ENCODE measurements around the gene TAF3.
A peak's percentile ranks its signal among the peaks of the same experiment; 100 is the strongest.

TAF3 gene

GRCh38 chr10:8044331-8044907 lies 226.1 kb downstream of the TAF3 start:
- no peak overlapping the region for H3K27ac ChIP-seq
- TF ChIP-seq CTCF (IDR thresholded peaks at IDR 0.05): no peak
- peak overlapping the region; percentile 64 for H3K4me3 ChIP-seq
- no peak for DNase-seq (ENCODE audit: low spot score)

GRCh38 chr10:8044908-8045725 lies 226.8 kb downstream of the TAF3 start:
- TF ChIP-seq CTCF (IDR thresholded peaks at IDR 0.05): no peak
- Histone ChIP-seq H3K4me3 (peak overlapping the region; percentile 64), H3K27ac (no peak overlapping the region)
- DNase-seq (ENCODE audit: low spot score): no peak

GRCh38 chr10:8045726-8046494 lies 227.6 kb downstream of the TAF3 start:
- no peak for TF ChIP-seq CTCF (IDR thresholded peaks at IDR 0.05)
- DNase-seq (ENCODE audit: low spot score): no peak
- Histone ChIP-seq H3K27ac (no peak overlapping the region), H3K4me3 (no peak overlapping the region)

DNA sequence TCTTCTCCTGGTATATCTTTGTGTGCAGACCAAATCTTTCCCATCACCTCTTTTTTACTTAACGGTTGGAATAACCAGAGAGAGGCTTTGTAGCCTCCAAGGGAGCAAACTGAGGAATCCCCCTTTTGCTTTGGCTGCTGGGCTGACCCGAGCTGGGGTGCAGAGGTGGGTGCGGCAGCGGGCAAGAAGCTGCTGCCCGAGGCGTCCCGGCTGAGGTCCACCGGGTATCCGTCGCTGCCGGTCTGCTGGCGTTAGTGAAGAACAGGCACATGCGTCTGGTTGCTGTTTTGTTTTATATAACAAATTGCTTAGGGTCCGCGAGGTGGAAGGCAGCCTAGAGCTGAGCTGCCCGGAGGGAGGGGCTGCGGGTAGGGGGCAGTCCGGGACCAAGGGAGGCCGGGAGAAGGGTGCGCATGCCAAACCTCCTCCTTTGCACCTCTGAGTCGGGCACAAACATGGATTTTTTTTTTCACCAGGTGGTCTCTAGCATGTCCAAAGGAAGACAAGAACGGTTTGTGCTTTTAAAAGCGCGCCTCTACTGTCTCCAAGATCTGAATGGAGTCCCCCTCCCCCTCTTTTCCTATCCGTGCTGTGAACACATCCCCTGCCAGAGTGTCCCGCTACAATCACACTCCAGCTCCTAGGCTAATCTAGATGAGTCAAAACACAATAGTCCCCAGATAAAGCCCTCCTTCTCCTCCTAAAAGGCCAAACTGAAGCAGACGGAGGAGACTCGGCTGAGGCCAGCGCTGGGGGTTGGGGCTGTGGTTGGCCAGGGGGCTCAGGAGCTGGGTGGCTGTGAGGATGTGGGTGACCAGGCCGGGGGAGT lies 229.4 kb downstream of the TAF3 start:
- DNase-seq (ENCODE audit: low spot score): no peak
- Histone ChIP-seq H3K4me3 (no peak overlapping the region), H3K27ac (no peak overlapping the region)
- TF ChIP-seq CTCF (IDR thresholded peaks at IDR 0.05): no peak

DNA sequence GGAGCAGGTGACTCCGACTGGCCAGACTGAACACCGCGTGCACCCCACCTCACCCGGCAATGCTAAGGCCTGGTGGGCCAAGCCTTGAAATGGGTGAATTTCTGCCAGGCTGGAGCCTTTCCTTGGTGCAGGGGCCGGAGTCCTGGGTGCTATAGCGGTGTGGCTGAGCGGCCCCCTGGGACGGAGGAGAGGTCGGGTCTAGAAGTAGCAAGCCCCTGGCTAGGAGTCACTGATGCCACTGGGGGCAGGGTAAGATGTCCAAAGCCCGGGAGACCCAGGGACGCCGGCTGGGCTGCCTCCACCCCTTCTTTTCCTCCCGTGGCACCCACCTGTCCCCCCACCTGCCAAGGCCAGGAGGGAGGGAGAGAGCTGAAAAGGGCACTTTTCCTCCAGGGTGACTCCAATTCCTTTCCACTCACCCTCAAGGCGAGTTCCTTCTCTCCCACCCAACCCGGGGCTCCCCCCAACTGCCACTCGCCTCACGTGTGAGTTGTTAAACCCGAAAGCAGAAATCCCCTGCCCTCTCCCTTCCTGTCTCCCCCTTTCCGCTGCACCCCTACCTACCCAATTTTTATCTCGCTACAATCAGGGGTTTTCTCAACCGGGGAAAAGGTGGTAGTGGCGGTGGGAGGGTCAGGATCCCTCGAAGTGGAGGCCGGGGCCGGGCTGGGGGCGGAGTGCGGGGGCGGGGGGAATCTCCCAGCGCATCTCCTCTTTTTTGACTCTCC lies 230.1 kb downstream of the TAF3 start:
- no peak for DNase-seq (ENCODE audit: low spot score)
- no peak overlapping the region for H3K27ac ChIP-seq
- no peak overlapping the region for H3K4me3 ChIP-seq
- TF ChIP-seq CTCF (IDR thresholded peaks at IDR 0.05): no peak

Data from coronary artery (tissue), 2 donors.